Measurements from ENCODE around the gene EFCAB9. TPM values are rescaled to one million over a fixed set of nuclear protein-coding genes. Genes with fewer than 3 reads are reported as not detected.
"Not testable (repeated sequence)": the region's sequence is repeated elsewhere in the genome, so short reads cannot be mapped to it uniquely, and the experiment has no call there.

The EFCAB9 gene
- polyA plus RNA-seq, 1 donor, result not detected

GRCh38 chr5:172187118-172188032, 6.6 kb upstream of the EFCAB9 start:
- WGBS (ENCODE audit: insufficient coverage, low lambda C conversion rate), result no CpG with 5 or more reads among the region's 66 CpGs
- peak overlapping the region; percentile 97 for H3K4me3 ChIP-seq (ENCODE audit: low read length)
- peaks cover 8% of the 10 kb centered on the region for H3K4me1 ChIP-seq (ENCODE audit: control insufficient read depth, insufficient read depth, low read length)
- H3K27ac ChIP-seq (ENCODE audit: low read length), result peak overlapping the region; percentile 82
- peaks cover 2% of the 10 kb centered on the region for H3K36me3 ChIP-seq (ENCODE audit: control insufficient read depth, insufficient read depth, low read length)
- peak; percentile 44 to 67 for DNase-seq
- H3K9me3 ChIP-seq (ENCODE audit: control insufficient read depth, low read depth, low read length), result peaks cover 4% of the 10 kb centered on the region
- H3K27me3 ChIP-seq (ENCODE audit: control insufficient read depth, insufficient read depth, low read length), result no peaks in the 10 kb centered on the region

- peak within 1 kb of the TSS; percentile 97 for H3K4me3 ChIP-seq (ENCODE audit: low read length)
Measured at GRCh38 chr5:172188033-172188892, 5.7 kb upstream of the EFCAB9 start, which contains the start of gene STK10. STK10 (minus strand) TSS chr5:172188224; CDS start chr5:172188042, 182 bp downstream.

GRCh38 chr5:172188893-172189692, 4.9 kb upstream of the EFCAB9 start:
- Histone ChIP-seq H3K4me3 (ENCODE audit: low read length) (no peak overlapping the region), H3K4me1 (ENCODE audit: control insufficient read depth, insufficient read depth, low read length) (peaks cover 8% of the 10 kb centered on the region), H3K27me3 (ENCODE audit: control insufficient read depth, insufficient read depth, low read length) (no peaks in the 10 kb centered on the region), H3K27ac (ENCODE audit: low read length) (no peak overlapping the region), H3K36me3 (ENCODE audit: control insufficient read depth, insufficient read depth, low read length) (peaks cover under 1% of the 10 kb centered on the region), H3K9me3 (ENCODE audit: control insufficient read depth, low read depth, low read length) (peaks cover 4% of the 10 kb centered on the region)
- WGBS (ENCODE audit: insufficient coverage, low lambda C conversion rate), result 71% methylated on average over 1 of the region's 30 CpGs
- peak in 1 of 2 donors; percentile 32 for DNase-seq

More at GRCh38 chr5:172188033-172188892, 5.7 kb upstream of the EFCAB9 start, which contains the start of gene STK10:
- H3K36me3 ChIP-seq (ENCODE audit: control insufficient read depth, insufficient read depth, low read length), result peaks cover 2% of the 10 kb centered on the region
- peak; percentile 86 to 94 for DNase-seq
- H3K27ac ChIP-seq (ENCODE audit: low read length), result peak within 1 kb of the TSS; percentile 82
- peaks cover 8% of the 10 kb centered on the region for H3K4me1 ChIP-seq (ENCODE audit: control insufficient read depth, insufficient read depth, low read length)
- no peaks in the 10 kb centered on the region for H3K27me3 ChIP-seq (ENCODE audit: control insufficient read depth, insufficient read depth, low read length)
- no CpG with 5 or more reads among the region's 102 CpGs for WGBS (ENCODE audit: insufficient coverage, low lambda C conversion rate)
- H3K9me3 ChIP-seq (ENCODE audit: control insufficient read depth, low read depth, low read length), result peaks cover 4% of the 10 kb centered on the region

GRCh38 chr5:172189693-172190296, 4.2 kb upstream of the EFCAB9 start:
- Histone ChIP-seq H3K36me3 (ENCODE audit: control insufficient read depth, insufficient read depth, low read length) (no peaks in the 10 kb centered on the region), H3K9me3 (ENCODE audit: control insufficient read depth, low read depth, low read length) (peaks cover 4% of the 10 kb centered on the region), H3K4me1 (ENCODE audit: control insufficient read depth, insufficient read depth, low read length) (peaks cover 8% of the 10 kb centered on the region), H3K27ac (ENCODE audit: low read length) (no peak overlapping the region), H3K27me3 (ENCODE audit: control insufficient read depth, insufficient read depth, low read length) (no peaks in the 10 kb centered on the region), H3K4me3 (ENCODE audit: low read length) (no peak overlapping the region)
- 81% methylated on average over 2 of the region's 3 CpGs for WGBS (ENCODE audit: insufficient coverage, low lambda C conversion rate)
- DNase-seq, result no peak

GRCh38 chr5:172194985-172195774, 1.2 kb downstream of the EFCAB9 start:
- Histone ChIP-seq H3K4me1 (ENCODE audit: control insufficient read depth, insufficient read depth, low read length) (no peaks in the 10 kb centered on the region), H3K27ac (ENCODE audit: low read length) (no peak overlapping the region), H3K9me3 (ENCODE audit: control insufficient read depth, low read depth, low read length) (no peaks in the 10 kb centered on the region), H3K4me3 (ENCODE audit: low read length) (no peak overlapping the region), H3K27me3 (ENCODE audit: control insufficient read depth, insufficient read depth, low read length) (no peaks in the 10 kb centered on the region), H3K36me3 (ENCODE audit: control insufficient read depth, insufficient read depth, low read length) (no peaks in the 10 kb centered on the region)
- DNase-seq, result no peak
- 78% methylated on average over 3 of the region's 6 CpGs for WGBS (ENCODE audit: insufficient coverage, low lambda C conversion rate)

GRCh38 chr5:172197775-172198174, 3.8 kb downstream of the EFCAB9 start:
- not testable (repeated sequence) for H3K4me1 ChIP-seq (ENCODE audit: control insufficient read depth, insufficient read depth, low read length); H3K27me3 ChIP-seq (ENCODE audit: control insufficient read depth, insufficient read depth, low read length); H3K9me3 ChIP-seq (ENCODE audit: control insufficient read depth, low read depth, low read length); DNase-seq; H3K36me3 ChIP-seq (ENCODE audit: control insufficient read depth, insufficient read depth, low read length); H3K4me3 ChIP-seq (ENCODE audit: low read length); H3K27ac ChIP-seq (ENCODE audit: low read length)
- no CpG with 5 or more reads among the region's 4 CpGs for WGBS (ENCODE audit: insufficient coverage, low lambda C conversion rate)

GRCh38 chr5:172199446-172199845, 5.5 kb downstream of the EFCAB9 start:
- no peaks in the 10 kb centered on the region for H3K36me3 ChIP-seq (ENCODE audit: control insufficient read depth, insufficient read depth, low read length)
- H3K4me3 ChIP-seq (ENCODE audit: low read length), result no peak overlapping the region
- no peaks in the 10 kb centered on the region for H3K27me3 ChIP-seq (ENCODE audit: control insufficient read depth, insufficient read depth, low read length)
- no peak for DNase-seq
- 94% methylated on average over 7 of the region's 10 CpGs for whole genome bisulfite sequencing (ENCODE audit: insufficient coverage, low lambda C conversion rate)
- no peak overlapping the region for H3K27ac ChIP-seq (ENCODE audit: low read length)
- no peaks in the 10 kb centered on the region for H3K4me1 ChIP-seq (ENCODE audit: control insufficient read depth, insufficient read depth, low read length)
- no peaks in the 10 kb centered on the region for H3K9me3 ChIP-seq (ENCODE audit: control insufficient read depth, low read depth, low read length)

GRCh38 chr5:172200476-172200875, 6.5 kb downstream of the EFCAB9 start:
- no peaks in the 10 kb centered on the region for H3K9me3 ChIP-seq (ENCODE audit: control insufficient read depth, low read depth, low read length)
- H3K4me3 ChIP-seq (ENCODE audit: low read length), result no peak overlapping the region
- no peak for DNase-seq
- H3K36me3 ChIP-seq (ENCODE audit: control insufficient read depth, insufficient read depth, low read length), result no peaks in the 10 kb centered on the region
- H3K4me1 ChIP-seq (ENCODE audit: control insufficient read depth, insufficient read depth, low read length), result no peaks in the 10 kb centered on the region
- no peaks in the 10 kb centered on the region for H3K27me3 ChIP-seq (ENCODE audit: control insufficient read depth, insufficient read depth, low read length)
- WGBS (ENCODE audit: insufficient coverage, low lambda C conversion rate), result 100% methylated on average over 1 of the region's 6 CpGs
- H3K27ac ChIP-seq (ENCODE audit: low read length), result no peak overlapping the region

GRCh38 chr5:172205984-172206383, 12.0 kb downstream of the EFCAB9 start:
- H3K27me3 ChIP-seq (ENCODE audit: control insufficient read depth, insufficient read depth, low read length); DNase-seq; H3K4me3 ChIP-seq (ENCODE audit: low read length); H3K27ac ChIP-seq (ENCODE audit: low read length); H3K4me1 ChIP-seq (ENCODE audit: control insufficient read depth, insufficient read depth, low read length); H3K9me3 ChIP-seq (ENCODE audit: control insufficient read depth, low read depth, low read length): not testable (repeated sequence)
- peaks cover 14% of the 10 kb centered on the region for H3K36me3 ChIP-seq (ENCODE audit: control insufficient read depth, insufficient read depth, low read length)
- WGBS (ENCODE audit: insufficient coverage, low lambda C conversion rate), result no CpG with 5 or more reads among the region's 11 CpGs

Data from large intestine (tissue), 3 donors.